Measurements from ENCODE around the gene LYST.

- TF ChIP-seq CTCF (IDR thresholded peaks at IDR 0.05; ENCODE audit: low read length), result no peak
- no peak for TF ChIP-seq EZH2 (IDR thresholded peaks at IDR 0.05; ENCODE audit: borderline replicate concordance, low read length)
Measured at GRCh38 chr1:235851939-235852338, 14.8 kb downstream of the LYST start.

Data from OCI-LY1 (cell line).